B cell (primary cell): ENCODE results near the gene CDK11A.

ENCODE experiments used
- EZH2 ChIP-seq: IDR thresholded peaks from 2 replicates; pipeline ENCODE4 v1.6.1; 2012; ENCODE audit warnings: borderline replicate concordance, low read depth, mild to moderate bottlenecking, moderate library complexity, low read length; ENCODE audit not compliant: insufficient read depth, poor library complexity, severe bottlenecking
- TF ChIP-seq, protein P1 (sequence below): fragments of 200-600 bp; IDR thresholded peaks from one replicate; pipeline ENCODE4 v1.8.0; 2022; ENCODE audit warnings: antibody characterized with exemption, mild to moderate bottlenecking

- TF ChIP-seq, protein P1, sequence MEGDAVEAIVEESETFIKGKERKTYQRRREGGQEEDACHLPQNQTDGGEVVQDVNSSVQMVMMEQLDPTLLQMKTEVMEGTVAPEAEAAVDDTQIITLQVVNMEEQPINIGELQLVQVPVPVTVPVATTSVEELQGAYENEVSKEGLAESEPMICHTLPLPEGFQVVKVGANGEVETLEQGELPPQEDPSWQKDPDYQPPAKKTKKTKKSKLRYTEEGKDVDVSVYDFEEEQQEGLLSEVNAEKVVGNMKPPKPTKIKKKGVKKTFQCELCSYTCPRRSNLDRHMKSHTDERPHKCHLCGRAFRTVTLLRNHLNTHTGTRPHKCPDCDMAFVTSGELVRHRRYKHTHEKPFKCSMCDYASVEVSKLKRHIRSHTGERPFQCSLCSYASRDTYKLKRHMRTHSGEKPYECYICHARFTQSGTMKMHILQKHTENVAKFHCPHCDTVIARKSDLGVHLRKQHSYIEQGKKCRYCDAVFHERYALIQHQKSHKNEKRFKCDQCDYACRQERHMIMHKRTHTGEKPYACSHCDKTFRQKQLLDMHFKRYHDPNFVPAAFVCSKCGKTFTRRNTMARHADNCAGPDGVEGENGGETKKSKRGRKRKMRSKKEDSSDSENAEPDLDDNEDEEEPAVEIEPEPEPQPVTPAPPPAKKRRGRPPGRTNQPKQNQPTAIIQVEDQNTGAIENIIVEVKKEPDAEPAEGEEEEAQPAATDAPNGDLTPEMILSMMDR = no peak
- no peak for TF ChIP-seq EZH2
Measured at GRCh38 chr1:1677718-1678580, 46.2 kb downstream of the CDK11A start.
